Fibroblast of mammary gland (primary cell): ENCODE measurements around the gene ARID2.

ENCODE experiments used
- DNase-seq: peaks from one replicate; pipeline ENCODE4 v3.0.0-alpha.2; 2010; ENCODE audit warnings: low read depth
- H3K4me3 ChIP-seq: 2 replicates; pipeline ENCODE4 v1.5.1; 2011; ENCODE audit warnings: low read depth, mild to moderate bottlenecking, low read length, moderate library complexity; ENCODE audit not compliant: control insufficient read depth
- CTCF ChIP-seq: conservative IDR thresholded peaks from 2 replicates; pipeline ENCODE4 v1.5.1; 2011; ENCODE audit warnings: low read depth, low read length, inconsistent platforms; ENCODE audit not compliant: control insufficient read depth, insufficient read depth

ARID2 gene

GRCh38 chr12:45866299-45866698 lies 136.8 kb downstream of the ARID2 start:
- DNase-seq, result no peak
- no peak overlapping the region for H3K4me3 ChIP-seq
- TF ChIP-seq CTCF, result no peak

- H3K4me3 ChIP-seq, result no peak overlapping the region
- DNase-seq, result no peak
- TF ChIP-seq CTCF, result no peak
These were observed 142.9 kb downstream of the ARID2 start for GRCh38 chr12:45872446-45872845.

- H3K4me3 ChIP-seq, result no peak overlapping the region
- no peak for DNase-seq
- no peak for TF ChIP-seq CTCF
These were observed 147.6 kb downstream of the ARID2 start for GRCh38 chr12:45877069-45877468.

- H3K4me3 ChIP-seq, result no peak overlapping the region
- TF ChIP-seq CTCF, result no peak
- DNase-seq, result peak; percentile 18
These were observed 149.2 kb downstream of the ARID2 start for GRCh38 chr12:45878630-45879255.

- DNase-seq, result no peak
- TF ChIP-seq CTCF, result no peak
- H3K4me3 ChIP-seq, result no peak overlapping the region
These were observed 149.9 kb downstream of the ARID2 start for GRCh38 chr12:45879363-45879895.

GRCh38 chr12:45880533-45880932 lies 151.0 kb downstream of the ARID2 start:
- TF ChIP-seq CTCF, result no peak
- H3K4me3 ChIP-seq, result no peak overlapping the region
- no peak for DNase-seq
